Suprapubic skin (tissue), 4 donors: ENCODE results near the gene AOX1. TPM values are rescaled to one million over a fixed set of nuclear protein-coding genes. Genes with fewer than 3 reads are reported as not detected.

Source experiments
- DNase-seq, 2 donors: peaks; one replicate each; pipeline ENCODE4 v3.0.0-alpha.2; 2019; ENCODE audit warnings: low spot score in 2 of 2
- H3K27ac ChIP-seq: fragments of 200-600 bp; sonication (generic); one replicate; pipeline ENCODE4 v1.5.1; 2019
- H3K27me3 ChIP-seq: fragments of 200-600 bp; sonication (generic); one replicate; pipeline ENCODE4 v1.5.1; 2019
- H3K36me3 ChIP-seq: fragments of 200-600 bp; sonication (generic); one replicate; pipeline ENCODE4 v1.5.1; 2019
- H3K4me1 ChIP-seq: fragments of 200-600 bp; sonication (generic); one replicate; pipeline ENCODE4 v1.5.1; 2019
- H3K4me3 ChIP-seq: fragments of 200-600 bp; sonication (generic); one replicate; pipeline ENCODE4 v1.5.1; 2019; ENCODE audit warnings: mild to moderate bottlenecking
- H3K9me3 ChIP-seq: fragments of 200-600 bp; sonication (generic); one replicate; pipeline ENCODE4 v1.5.1; 2019
- EP300 ChIP-seq: sonication (generic); formaldehyde crosslinking; IDR thresholded peaks from one replicate; pipeline ENCODE4 v1.6.1; 2017; ENCODE audit warnings: antibody characterized with exemption
- POLR2A ChIP-seq, 2 donors: fragments of 450-650 bp; IDR thresholded peaks; one replicate each; pipeline ENCODE4 v1.6.1; 2017; ENCODE audit warnings: antibody characterized with exemption in 2 of 2, mild to moderate bottlenecking in 2 of 2, moderate library complexity in 2 of 2
- POLR2AphosphoS5 ChIP-seq, 3 donors: sonication (generic); formaldehyde crosslinking; IDR thresholded peaks; one replicate each; pipeline ENCODE4 v1.6.1; 2017; ENCODE audit warnings: antibody characterized with exemption in 3 of 3
- WGBS: methylation state at CpG from one replicate; pipeline ENCODE4 v1.1.5; 2018; 5-methylcytosine and 5-hydroxymethylcytosine counted together
- total RNA-seq, 4 donors: library from RNA; depleted of rRNA; stranded (reverse); fragments of >200 nt; gene quantifications; one replicate each; pipeline ENCODE4 v1.1.0, GENCODE V29; 2016
- TF ChIP-seq, protein P1 (sequence below), 2 donors: fragments of 200-600 bp in 1 of 2; fragments of 450-650 bp in 1 of 2; sonication (generic) in 1 of 2; IDR thresholded peaks; one replicate each; pipeline ENCODE4 v1.5.1; 2016 to 2019; ENCODE audit warnings: antibody characterized with exemption in 2 of 2, mild to moderate bottlenecking in 1 of 2, moderate library complexity in 1 of 2

The AOX1 gene
- total RNA-seq, 4 donors from 2014 or later: 20.1 to 46.9 (median 30.4) TPM

DNA sequence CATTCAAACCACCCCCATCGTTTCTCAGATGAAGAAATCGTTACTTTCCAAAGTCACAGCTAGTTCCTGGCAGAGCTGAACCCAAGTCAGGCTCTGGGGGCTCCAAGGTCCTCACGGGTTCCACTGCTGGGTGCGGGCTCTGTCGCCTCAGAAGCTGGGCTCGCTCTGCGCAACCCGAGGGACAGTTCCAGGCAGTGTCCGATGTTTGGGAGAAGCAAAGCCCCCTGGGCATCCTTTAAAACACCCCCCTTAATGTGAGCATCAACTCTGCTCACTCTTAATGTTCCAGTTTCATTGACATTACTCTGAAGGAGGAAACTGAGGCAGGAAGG is 796 bp downstream of the AOX1 start:
- 44% methylated on average over 3 of the region's 9 CpGs for WGBS
- Histone ChIP-seq H3K4me3 (peak overlapping the region; percentile 53), H3K9me3 (no peaks in the 10 kb centered on the region), H3K27ac (peak overlapping the region; percentile 84), H3K27me3 (no peaks in the 10 kb centered on the region), H3K36me3 (no peaks in the 10 kb centered on the region), H3K4me1 (peaks cover 16% of the 10 kb centered on the region)
- no peak for TF ChIP-seq POLR2AphosphoS5 (IDR thresholded peaks at IDR 0.05)
- no peak for TF ChIP-seq EP300
- TF ChIP-seq, protein P1, sequence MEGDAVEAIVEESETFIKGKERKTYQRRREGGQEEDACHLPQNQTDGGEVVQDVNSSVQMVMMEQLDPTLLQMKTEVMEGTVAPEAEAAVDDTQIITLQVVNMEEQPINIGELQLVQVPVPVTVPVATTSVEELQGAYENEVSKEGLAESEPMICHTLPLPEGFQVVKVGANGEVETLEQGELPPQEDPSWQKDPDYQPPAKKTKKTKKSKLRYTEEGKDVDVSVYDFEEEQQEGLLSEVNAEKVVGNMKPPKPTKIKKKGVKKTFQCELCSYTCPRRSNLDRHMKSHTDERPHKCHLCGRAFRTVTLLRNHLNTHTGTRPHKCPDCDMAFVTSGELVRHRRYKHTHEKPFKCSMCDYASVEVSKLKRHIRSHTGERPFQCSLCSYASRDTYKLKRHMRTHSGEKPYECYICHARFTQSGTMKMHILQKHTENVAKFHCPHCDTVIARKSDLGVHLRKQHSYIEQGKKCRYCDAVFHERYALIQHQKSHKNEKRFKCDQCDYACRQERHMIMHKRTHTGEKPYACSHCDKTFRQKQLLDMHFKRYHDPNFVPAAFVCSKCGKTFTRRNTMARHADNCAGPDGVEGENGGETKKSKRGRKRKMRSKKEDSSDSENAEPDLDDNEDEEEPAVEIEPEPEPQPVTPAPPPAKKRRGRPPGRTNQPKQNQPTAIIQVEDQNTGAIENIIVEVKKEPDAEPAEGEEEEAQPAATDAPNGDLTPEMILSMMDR (IDR thresholded peaks at IDR 0.05): no peak
- TF ChIP-seq POLR2A (IDR thresholded peaks at IDR 0.05): no peak
- no peak for DNase-seq

DNA sequence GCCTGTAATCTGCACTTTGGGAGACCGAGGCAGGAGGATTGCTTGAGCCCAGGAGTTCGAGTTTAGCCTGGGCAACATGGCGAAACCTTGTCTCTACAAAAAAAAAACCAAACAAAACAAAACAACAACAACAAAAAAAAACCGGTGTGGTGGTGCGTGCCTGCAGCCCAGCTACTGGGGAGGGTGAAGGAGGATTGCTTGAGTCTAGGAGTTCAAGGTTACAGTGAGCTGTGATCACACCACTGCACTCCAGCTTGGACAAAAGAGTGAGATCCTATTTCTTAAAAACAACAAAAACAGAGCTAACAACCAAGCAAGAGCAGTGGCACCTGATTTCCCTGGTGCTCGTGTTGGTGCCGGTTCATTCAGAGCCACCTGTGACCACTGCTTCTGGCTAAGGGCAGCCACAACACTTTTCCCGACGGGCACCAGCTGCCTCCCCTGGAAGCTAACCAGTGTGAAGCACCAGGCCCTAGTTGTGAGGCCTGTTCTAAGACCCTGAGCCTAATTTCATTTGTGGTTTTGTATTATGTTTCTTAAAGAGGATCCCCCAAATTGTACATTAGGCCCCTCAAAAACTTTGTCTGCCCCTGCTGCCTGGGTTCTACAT is 1.3 kb downstream of the AOX1 start:
- no peak for DNase-seq
- Histone ChIP-seq H3K9me3 (no peaks in the 10 kb centered on the region), H3K36me3 (no peaks in the 10 kb centered on the region), H3K27ac (peak overlapping the region; percentile 84), H3K4me3 (peak overlapping the region; percentile 53), H3K27me3 (no peaks in the 10 kb centered on the region), H3K4me1 (peaks cover 16% of the 10 kb centered on the region)
- no peak for TF ChIP-seq POLR2A (IDR thresholded peaks at IDR 0.05)
- TF ChIP-seq, protein P1 (IDR thresholded peaks at IDR 0.05): no peak
- no peak for TF ChIP-seq EP300
- no peak for TF ChIP-seq POLR2AphosphoS5 (IDR thresholded peaks at IDR 0.05)
- WGBS: 84% methylated on average over 8 of the region's 9 CpGs

DNA sequence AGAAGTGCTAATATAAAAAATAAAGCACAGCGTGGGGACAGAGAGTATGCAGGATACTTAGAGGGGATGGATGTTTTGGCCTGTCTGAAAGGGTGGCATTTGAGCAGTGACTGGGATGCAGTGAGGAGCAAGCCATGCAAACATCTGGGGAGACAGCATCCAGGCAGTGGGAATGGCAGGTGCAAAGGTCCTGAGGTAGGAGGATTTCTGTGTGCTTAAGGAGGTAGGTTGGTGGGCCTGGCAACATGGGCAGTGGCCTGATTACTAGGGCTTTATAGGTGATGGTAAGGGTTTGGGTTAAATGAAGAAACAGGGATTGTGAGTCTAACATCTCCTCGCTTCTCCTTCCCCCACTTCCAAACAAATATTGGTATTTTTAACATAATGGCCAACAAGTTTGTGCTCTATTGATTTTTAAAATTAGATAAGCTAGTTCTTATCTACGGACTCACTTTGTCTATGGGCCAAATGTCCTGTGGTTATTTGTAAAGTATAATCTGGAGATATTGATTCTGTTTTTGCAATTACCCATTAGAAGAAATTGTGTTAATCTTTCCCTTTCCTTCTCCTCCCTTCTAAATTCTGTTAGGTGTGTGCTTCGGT is 2.4 kb downstream of the AOX1 start:
- Histone ChIP-seq H3K27me3 (no peaks in the 10 kb centered on the region), H3K27ac (no peak overlapping the region), H3K9me3 (no peaks in the 10 kb centered on the region), H3K4me3 (peak overlapping the region; percentile 53), H3K36me3 (no peaks in the 10 kb centered on the region), H3K4me1 (peaks cover 16% of the 10 kb centered on the region)
- WGBS: 81% methylated on average over 4 of the region's 4 CpGs
- no peak for DNase-seq
- TF ChIP-seq POLR2AphosphoS5 (IDR thresholded peaks at IDR 0.05) (no peak), EP300 (no peak), POLR2A (IDR thresholded peaks at IDR 0.05) (no peak)
- TF ChIP-seq, protein P1 (IDR thresholded peaks at IDR 0.05): no peak

DNA sequence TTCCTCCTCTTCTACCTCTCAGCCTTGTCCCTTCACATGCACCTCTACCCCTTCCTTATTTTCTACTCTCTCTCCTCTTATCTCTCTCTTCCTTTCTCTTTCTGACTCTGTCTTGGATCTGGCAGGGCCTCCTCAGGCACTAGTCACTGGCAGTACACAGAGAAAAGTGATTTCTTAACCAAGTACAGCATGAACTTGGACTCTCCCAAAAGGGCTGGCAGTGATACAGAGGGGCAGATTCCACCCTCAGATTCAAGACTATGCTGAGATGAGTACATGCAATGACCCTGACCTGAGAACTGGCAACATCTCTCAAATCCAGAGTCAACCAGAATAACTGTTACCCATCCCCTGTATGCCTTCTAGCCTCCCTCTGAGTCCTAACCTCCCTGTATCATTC is 4.3 kb downstream of the AOX1 start:
- DNase-seq: peak in 1 of 2 donors; percentile 88
- Histone ChIP-seq H3K27ac (peak overlapping the region; percentile 63), H3K4me3 (peak overlapping the region; percentile 20), H3K4me1 (peaks cover 15% of the 10 kb centered on the region), H3K36me3 (no peaks in the 10 kb centered on the region), H3K27me3 (no peaks in the 10 kb centered on the region), H3K9me3 (no peaks in the 10 kb centered on the region)
- no peak for TF ChIP-seq POLR2A (IDR thresholded peaks at IDR 0.05)
- TF ChIP-seq, protein P1 (IDR thresholded peaks at IDR 0.05): no peak
- TF ChIP-seq POLR2AphosphoS5 (IDR thresholded peaks at IDR 0.05): peak in 2 of 3 donors; percentile 22 to 43
- TF ChIP-seq EP300: no peak

DNA sequence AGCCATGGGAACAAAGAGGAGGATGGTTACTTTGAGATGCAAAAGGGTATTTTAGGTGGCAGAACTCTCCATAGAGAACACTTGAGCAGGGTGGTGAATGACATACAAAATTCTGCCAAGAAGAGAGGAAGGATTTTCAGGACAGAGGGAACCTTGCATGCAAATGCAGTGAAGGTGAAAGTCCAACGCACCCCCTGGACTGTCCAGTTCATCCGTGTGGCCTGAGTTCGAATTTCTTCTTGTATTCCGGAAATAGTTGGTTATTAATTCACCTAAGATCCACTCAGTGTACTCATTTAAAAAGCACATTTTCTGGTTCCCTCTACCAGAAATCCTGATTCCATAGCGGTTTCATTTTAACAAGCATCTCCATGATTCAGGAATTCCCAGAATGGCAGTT is 5.5 kb downstream of the AOX1 start:
- 88% methylated on average over 5 of the region's 5 CpGs for WGBS

More for the DNA sequence above, 5.5 kb downstream of the AOX1 start:
- no peak overlapping the region for H3K27ac ChIP-seq
- H3K4me1 ChIP-seq: peaks cover 8% of the 10 kb centered on the region
- H3K9me3 ChIP-seq: no peaks in the 10 kb centered on the region
- no peak for DNase-seq
- no peak overlapping the region for H3K4me3 ChIP-seq
- H3K27me3 ChIP-seq: no peaks in the 10 kb centered on the region
- no peaks in the 10 kb centered on the region for H3K36me3 ChIP-seq
- TF ChIP-seq POLR2A (IDR thresholded peaks at IDR 0.05) (no peak), POLR2AphosphoS5 (IDR thresholded peaks at IDR 0.05) (no peak), EP300 (no peak)
- TF ChIP-seq, protein P1 (IDR thresholded peaks at IDR 0.05): no peak
